GM12872 (cell line): ENCODE measurements around the gene WDR75.

ENCODE experiments used
- TF ChIP-seq, protein P1 (sequence below): IDR thresholded peaks from 3 replicates; pipeline ENCODE4 v1.5.1; 2011; ENCODE audit warnings: low read depth, mild to moderate bottlenecking, low read length, moderate library complexity; ENCODE audit not compliant: insufficient read depth

WDR75 gene

DNA sequence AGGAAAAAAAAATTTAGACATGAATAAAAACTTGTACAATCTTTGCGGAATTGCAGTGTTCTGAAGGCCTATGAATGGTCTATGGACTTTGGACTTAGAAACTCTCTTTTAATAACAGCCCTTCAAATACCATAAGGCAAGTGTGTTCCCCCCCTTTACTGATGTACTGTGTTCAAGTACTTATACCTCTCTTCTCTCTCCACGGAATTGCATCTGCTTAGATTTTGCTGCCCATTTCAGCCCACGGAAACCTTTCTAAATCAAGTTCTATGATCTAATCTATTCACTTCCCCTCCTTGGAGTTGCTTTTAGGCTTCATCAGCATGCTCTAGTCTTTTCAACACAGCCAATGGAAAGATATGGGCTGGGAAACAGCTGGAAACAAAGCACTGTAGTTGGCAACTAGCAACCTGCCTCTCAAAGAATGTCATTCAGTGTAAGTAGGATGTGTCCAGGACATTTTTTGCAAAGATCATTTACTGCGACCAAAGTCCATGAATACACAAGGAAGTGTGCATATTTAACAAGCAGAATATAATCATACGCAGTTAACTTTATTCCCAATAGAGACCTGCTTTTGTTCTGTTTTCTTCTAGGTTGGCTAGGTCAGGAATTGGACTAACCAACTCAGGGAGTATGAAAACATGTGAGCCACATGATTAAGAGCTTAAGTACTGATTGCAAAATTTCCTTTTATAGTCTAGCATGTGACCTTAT, 81.3 kb downstream of the WDR75 start:
- TF ChIP-seq, protein P1, sequence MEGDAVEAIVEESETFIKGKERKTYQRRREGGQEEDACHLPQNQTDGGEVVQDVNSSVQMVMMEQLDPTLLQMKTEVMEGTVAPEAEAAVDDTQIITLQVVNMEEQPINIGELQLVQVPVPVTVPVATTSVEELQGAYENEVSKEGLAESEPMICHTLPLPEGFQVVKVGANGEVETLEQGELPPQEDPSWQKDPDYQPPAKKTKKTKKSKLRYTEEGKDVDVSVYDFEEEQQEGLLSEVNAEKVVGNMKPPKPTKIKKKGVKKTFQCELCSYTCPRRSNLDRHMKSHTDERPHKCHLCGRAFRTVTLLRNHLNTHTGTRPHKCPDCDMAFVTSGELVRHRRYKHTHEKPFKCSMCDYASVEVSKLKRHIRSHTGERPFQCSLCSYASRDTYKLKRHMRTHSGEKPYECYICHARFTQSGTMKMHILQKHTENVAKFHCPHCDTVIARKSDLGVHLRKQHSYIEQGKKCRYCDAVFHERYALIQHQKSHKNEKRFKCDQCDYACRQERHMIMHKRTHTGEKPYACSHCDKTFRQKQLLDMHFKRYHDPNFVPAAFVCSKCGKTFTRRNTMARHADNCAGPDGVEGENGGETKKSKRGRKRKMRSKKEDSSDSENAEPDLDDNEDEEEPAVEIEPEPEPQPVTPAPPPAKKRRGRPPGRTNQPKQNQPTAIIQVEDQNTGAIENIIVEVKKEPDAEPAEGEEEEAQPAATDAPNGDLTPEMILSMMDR, result no peak

DNA sequence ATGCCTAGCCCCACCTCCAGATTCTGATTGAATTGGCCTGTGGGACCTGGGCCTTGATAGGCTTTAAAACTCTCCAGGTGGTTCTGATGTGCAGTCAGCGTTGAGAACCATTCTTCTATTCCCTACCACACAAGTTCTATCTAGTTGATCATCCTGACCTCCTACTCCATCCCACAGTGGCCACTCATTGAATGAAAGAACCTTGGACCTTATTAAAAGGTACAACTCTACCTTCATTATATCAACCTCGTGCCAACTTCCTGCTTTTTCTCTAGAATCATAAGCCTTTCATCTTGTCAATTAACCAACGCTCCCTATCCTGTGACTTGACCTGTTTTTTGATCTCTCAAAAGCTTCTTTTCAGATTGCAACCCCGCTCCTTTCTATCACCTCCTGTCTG, 83.5 kb downstream of the WDR75 start:
- TF ChIP-seq, protein P1, result no peak
